Measurements from ENCODE around the gene PTX4.
"Not testable (repeated sequence)": the region's sequence is repeated elsewhere in the genome, so short reads cannot be mapped to it uniquely, and the experiment has no call there.

Gene PTX4

GRCh38 chr16:1441391-1441829 is 47.3 kb downstream of the PTX4 start:
- DNase-seq, result no peak

DNA sequence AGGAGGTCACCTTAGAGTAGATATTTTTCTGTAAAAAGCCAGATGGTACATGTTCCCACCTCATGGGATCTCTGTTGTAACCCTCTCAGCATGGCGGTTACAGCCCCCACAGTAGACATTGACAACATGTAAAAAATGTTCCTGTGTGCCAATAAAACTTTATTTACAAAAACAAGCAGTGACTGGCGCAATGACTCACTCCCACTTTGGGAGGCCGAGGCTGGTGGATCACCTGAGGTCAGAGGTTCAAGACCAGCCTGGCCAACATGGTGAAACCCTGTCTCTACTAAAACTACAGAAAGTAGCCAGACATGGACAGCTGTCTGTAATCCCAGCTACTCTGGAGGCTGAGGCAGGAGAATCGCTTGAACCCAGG is 49.1 kb downstream of the PTX4 start:
- DNase-seq, result not testable (repeated sequence)

DNA sequence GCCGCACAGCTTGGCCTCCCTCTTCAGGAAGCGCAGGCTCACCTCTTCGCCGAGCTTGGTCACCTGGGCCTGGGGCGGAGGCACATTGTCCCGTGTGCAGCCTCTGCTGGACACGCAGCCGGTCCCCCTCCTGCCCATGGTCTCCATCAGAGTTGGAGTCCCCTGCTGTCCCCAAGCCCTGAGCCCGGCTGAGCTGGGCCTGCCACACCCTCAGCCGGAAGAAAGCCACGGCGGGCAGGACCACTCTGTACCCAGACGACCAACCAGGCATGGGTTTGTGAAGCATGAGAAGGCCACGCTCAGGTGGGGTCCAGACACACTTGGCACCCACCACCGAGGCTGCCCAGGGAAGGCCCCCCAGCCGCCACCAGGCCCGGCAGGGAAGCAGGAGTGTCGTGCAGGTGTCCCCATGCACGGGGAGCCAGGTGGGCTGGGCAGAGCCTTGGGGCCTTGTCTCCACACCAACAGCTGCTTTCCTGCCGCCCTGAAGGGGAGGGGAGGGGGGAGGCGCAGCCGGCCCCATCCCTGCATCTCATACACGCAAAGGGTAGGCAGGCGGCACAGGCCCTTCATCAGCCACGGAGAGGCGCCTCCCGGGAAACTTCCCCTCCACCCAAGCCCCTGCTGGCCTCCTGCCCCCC is 49.6 kb downstream of the PTX4 start:
- DNase-seq, result no peak

- no peak for DNase-seq
Observed at GRCh38 chr16:1438229-1439057, 50.3 kb downstream of the PTX4 start.

- no peak for DNase-seq
Observed at GRCh38 chr16:1437606-1438005, 51.1 kb downstream of the PTX4 start.

DNA sequence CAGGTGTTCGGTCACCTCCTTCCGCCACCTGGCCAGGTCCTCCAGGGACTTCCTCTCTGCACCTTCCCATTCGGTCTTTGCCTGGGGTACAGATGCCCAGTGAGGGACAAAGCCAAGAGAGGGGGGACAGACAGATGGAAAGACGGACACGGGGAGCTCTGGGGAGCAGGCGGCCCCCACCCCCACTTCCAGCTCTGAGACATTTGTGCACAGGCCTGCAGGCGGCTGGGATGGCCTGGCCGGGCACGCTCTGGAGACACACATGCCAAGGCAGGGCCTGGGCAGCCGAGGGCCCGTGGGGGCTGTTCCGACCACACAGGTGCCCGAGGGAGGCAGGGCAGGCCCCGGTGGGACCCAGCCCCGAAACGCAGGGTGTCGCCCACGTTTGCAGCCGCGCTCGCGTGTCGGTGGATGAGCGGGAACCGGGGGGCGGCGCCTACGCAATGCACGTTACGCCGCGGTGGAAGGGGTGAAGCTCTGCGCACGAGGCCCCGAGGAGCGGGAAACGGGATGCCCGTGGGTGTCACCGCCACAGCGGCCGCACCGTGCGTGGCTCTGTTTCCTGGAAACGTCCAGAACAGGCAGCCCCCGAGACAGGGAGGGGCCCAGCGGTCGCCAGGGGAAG is 51.9 kb downstream of the PTX4 start:
- DNase-seq, result no peak

DNA sequence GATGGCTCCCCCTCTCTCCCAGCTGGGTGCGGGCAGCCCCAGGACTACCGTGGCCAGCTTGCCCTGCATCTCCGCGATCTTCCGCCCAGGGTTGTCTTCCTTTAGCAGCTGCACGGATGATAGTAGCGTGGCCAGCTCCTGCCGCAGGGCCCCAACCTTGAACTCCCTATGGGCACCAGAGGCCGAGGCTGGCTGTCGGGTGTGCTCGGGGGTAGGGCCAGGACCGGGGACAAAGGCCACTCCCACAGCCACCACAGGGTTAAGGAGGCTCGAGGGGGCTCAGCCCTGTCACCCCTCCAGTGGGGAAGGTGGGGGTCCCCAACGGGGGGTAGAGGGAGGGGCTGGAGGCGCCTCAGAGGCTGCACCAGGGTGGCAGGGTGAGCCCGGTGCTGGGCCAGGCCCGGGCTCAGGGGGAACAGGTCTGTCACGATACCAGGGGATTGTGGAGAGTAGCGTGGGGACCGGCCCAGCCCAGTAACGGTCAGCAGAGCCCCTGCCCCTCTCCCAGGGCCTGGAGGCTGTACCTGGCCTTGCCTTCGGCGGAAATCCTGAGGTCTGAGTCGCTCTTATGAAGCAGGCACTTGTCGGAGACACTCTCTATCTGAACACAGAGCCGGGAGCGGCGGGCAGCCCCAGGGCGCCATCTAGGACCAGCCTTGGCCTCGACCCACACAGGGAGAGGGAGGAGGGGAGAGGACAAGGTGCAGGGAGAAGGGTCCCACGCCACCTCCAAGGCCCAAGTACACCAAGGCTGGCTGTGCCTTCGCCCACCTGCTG is 52.6 kb downstream of the PTX4 start:
- DNase-seq, result no peak
